GDM1 (cell line): ENCODE measurements around the gene SLC9C1.

ENCODE experiments used
- DNase-seq: peaks from one replicate; lab custom pipeline; 2025; lab: John Stamatoyannopoulos, UW

The SLC9C1 gene

DNA sequence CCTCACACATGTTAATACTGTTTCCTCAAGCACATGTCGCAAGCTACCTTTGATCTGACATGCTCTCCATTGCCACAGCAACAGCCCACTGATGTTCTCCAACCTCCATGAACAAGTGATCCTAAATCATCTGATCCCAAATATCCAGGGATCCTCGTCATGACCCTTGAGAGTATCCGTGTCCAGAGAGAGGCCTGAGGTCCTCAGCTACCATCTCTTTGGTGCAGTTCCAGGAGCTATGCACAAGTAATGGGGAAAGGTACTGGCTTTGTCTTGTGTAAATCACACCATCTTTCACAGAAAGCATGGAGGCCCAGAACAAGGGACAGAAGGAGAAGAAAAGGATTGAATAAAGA, 163.4 kb downstream of the SLC9C1 start:
- no peak for DNase-seq

DNA sequence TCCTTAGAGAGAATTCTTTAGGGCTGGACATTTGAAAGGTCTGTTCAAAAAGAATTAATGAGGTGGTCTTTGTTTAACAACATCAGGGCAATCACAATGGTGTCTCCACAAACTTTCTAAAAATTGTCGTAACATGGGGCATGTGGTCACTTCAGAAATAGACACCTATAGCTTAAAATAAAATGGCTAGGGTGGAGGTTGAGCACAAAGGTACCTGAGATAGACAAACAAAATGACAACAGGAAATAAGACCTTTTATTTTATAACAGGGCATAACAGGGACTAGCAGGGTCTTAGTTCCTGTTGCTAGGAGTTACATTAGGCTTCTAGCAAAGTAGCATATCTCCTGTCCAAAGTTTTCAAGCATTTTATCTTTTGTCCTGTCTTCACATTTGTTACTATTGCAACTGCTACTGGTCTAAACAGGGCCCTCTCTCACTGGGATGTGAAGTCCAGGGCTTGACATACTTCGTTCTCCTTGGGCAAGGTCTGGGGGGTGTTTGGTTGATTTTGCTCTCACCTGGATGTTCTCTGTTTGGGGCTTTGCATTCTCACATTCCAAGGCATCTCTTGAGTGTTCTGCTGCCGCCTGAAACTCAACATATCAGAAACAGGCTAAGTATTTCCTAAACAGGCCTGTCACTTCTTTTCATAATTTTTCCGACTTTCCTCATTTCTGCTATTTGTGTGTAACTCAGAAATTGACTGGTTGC, 163.9 kb downstream of the SLC9C1 start:
- no peak for DNase-seq

DNA sequence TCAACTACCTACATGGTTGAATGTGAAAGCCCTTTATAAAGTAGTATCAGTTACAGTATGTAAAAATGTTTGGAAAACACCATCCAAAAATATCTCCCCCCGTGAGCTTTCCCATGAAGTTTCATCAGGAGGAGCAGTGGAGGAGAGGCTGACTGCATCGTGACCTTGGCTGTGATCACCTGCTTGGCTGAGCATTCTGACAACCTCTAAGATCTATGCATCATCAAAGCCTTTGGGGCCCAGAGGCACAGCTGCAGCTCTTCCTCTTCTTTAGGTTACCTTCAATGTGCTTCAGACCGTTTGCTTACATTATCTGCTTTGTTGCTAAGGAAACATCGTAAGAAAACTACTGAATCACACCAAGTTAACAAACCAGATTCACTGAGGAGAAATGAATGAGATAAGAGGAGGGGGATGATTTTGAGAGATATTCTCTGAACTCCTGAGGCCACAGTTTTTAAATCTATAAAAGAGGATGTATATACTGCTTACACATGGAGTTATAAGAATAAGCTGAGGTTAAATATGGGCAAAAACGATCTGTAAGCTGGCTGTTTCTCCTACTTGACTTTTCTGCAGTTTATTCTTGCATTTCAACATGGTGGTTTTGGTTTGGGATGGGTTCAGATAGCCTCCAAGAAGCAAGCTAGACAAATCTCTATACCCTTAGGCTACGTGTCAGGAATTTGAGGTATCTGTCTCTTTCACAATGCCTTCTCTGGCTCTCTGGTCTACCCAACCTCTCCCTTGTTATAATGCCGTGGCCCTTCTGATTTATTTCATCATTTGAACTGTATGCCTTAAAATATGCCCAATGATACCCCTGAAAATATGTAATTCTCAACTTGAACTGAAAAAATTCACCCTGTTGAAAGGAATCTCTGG, 164.9 kb downstream of the SLC9C1 start:
- no peak for DNase-seq

DNA sequence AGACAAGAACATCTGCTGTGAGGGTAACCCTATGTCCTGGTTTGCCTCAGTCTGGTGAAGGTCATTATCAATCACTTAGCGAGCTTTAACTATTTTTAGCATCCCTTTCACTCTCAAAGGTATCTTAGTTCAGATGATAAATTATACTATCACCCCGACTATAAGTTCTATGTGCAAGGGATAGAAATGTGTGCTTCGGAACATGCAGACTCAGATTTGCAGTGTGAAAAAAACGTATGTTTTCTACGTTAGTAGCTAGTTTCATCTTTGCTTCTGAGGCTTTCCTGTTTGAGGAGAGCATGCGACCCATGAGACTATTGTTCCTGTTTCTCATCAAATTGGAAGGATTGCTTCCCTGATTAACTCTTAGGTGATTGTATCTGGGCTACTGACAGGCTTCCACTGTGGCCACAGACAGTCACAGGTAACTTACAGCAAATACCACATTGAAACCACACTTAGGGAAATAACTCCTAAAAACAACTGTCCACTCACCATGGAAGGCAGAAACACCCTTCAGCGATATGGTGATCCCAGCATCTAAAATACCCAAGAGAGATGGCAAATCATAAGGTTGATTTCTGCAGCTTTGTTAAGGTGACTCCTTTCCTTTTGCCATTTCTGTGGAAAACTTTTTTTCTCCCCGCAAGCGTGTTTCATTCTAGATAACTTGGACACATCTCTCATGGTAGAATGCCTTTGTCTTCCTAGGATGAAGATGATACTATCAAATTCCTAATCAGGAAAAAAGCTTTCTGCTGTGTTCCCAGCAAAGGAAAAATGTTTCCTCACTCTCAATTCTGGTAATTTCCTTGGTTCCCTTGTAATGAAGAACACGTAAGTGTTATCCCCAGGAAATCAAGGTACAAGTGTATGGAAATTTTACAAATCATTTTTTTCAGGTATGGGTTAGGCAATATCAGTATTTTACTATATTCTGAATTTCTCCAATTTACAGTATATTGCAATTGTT, 166.2 kb downstream of the SLC9C1 start:
- no peak for DNase-seq

DNA sequence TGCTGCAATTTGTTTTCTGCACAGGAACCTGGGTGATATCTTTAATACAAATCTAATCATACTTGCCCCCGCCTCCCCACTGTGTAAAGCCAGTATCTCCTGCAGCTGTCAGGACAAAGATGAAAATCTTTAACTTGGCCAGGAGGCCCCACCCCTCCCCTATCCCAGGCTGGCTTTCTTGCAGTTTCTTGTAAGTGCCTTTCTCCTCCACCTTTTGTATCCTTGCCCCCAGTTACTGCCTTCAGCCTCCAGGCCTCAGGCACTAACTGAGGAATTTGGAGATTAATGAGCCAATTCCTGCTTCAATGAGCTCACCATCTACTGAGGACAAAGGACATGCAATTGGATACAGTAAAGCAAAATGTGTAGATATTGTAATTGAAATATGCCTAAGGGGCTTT, 167.5 kb downstream of the SLC9C1 start:
- DNase-seq = no peak

DNA sequence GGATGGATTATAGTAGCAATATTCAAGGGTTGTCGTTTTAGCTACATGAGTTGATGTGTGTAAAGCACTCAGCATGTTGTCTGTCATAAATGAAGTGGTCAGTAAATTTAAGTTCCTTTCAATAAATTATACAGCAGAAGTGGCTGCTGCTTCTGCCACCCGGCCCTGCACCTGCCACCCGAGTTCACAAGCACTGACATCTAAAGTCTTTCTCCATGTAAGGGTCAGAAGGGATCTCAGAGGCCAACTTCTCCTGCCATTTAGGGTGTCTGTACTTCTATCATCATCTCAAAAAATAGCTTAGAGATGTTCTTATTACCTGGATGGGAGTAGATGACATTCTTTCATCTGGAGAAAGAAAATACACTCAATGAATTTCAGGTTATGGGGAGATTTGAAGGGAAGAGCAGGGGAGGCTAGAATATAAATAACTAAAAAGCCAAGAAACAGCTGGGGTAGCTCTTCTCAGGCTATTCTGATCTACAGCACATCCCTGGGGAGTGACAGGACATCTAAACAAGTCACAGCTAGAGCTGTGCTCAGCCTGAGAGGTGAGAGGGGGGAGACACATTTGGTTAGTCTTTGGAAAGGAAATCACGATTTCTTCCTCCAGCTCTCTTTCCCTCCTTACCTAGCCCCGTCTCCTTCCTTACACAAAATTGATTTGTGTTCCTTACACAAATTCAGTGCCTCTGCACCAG, 169.0 kb downstream of the SLC9C1 start:
- no peak for DNase-seq

DNA sequence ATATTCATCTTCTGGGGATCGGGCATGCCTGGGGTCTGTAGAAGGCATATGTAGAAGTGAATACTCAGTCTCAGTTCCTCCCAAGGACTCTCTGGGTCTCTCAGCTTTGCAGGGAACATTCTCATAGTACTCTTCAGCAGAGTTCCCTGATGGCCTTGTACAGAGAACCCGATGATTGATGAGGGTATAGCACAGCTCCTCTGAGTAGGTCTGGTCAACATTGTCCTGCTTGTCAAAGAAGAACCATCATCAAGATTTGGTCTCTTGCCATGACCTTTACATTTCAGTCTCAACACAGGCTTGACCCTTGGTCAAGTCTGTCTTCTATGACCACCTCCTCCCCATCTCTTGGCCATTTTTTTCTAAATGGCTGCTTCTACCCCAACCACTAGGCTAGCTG, 170.5 kb downstream of the SLC9C1 start:
- no peak for DNase-seq

DNA sequence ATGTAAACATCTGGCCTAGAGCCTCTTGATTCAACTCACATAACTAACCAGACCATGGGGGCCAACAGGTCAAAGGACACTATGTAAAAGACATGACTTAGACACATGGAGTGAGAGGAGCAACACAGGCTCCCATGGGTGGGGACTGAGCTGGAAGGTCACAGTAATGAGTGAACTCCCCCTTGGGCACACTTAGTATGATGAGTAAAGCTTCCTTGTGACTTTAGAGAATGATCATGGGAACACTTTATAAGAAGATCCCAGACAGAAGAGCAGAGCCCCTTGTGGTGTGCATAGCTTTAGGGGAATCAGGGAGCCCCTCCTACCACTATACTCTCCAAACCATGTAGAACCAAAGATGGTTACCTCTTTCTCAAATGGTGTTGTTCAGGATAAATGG, 171.1 kb downstream of the SLC9C1 start:
- no peak for DNase-seq

DNA sequence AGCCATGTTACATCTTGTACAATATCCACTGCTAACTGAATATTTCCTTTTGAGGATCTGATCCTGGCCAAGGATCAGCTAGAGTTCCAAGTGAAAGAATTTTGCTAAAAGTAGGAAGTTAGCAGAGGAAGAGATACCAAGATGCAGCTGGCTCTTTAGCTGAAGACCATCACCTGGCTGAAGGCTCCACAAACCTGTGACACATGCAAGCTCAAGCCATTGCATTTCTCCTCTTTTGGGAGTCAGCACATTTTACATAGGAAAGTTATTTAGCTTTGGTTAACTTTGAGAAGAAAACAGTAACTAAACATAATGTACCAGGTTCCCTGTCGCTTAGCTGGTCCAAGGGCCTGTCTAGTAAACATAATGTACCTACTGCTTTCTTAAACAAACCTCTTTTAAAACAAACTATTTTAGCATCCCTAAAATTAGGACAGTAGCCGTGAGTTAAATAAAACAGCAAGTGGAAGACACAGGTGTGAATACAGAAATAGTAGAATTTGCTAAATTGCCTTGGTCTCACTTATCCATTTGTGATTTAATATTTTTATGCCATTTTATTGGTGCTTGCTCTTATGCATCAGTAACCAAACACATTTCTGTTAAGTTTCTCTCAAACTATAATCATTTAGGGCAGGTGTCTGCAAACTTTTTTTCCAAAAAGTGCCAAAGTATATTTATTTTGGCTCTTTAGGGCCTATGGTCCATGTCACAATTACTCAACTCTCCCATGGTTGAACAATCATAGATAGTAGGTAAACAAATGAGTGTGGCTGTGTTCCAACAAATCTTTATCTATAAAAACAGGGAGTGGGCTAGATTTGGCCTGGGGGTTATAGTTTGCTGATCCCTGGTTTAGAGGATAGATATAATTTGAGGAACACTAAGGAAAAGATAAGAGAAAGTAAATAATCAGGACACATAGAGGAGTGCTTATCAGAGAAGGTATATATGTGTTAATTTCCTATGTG, 172.2 kb downstream of the SLC9C1 start:
- DNase-seq = no peak

DNA sequence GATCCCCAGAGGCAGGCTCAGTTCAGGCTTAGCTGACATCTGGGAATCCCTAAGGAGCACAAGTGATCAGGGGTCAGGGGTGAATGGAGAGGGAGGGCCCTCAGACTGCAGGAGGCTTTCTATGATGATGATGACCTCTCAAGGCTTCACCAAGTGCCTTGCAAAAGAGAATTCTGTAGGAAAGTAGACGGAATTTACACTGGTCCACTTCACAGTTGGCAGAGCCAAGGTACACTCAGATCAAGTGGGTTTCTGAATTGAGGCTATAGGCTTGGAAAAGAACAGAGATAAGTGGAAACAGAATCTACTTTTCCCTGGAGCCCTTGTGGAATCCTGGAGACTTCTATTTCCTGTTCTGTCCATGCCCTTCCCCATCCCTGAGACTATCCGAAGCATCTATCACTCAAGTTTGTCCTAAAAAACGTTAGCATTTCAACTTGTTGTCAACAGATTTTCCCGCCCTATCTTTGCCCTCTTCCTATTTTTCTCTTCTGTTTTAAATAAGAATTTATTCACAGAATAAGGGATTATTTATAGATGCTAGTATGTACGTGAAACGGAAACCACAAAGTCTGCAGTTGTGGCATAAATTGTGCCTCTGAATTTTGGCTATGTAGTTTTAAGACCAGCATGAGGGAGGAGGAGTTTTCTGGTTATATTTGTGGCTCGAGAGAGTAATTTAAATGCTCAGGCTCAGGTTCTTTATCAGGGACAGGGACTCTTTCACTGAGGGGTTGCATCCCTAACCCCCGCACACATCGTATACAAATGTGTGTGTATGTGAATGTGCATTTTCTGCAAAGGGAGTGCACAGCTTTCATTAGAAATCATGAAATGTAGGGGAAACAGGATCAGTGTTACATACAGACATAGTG, 173.8 kb downstream of the SLC9C1 start:
- DNase-seq = peak; percentile 34

DNA sequence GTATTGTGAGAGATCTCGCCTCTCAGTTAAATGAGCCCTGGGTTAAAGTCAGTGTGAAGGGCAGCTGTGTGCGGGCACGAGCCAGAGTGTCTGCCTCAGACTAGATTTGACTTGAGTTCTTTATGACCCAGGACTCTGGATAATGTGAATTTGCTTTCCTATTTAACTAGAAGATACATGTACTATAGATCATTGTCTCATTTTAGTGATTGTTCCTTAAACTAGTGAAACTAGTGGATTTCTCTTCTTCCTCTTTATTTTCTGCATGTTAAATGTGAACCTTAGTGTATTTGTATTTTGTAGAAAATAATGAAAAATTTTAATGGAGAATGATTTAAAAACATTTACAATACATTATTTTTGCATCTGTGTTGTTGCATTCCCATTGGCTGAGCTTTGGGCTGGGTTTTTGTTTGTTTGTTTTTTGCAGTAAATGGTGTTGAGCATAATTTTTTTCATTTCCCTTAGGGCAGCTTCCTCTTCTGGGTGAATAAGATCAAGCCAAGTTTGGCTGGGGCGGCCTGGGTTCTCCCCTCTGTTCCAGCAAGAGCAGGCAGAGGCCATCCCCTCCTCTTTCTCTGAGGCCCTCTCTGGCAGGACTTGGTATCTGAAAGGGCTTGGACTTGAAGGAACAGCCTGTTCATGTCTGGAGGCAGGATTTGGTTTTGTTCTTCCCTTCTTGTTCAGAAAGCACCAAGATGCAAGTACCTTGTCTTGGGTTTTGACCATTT, 176.0 kb downstream of the SLC9C1 start:
- DNase-seq = peak; percentile 22

DNA sequence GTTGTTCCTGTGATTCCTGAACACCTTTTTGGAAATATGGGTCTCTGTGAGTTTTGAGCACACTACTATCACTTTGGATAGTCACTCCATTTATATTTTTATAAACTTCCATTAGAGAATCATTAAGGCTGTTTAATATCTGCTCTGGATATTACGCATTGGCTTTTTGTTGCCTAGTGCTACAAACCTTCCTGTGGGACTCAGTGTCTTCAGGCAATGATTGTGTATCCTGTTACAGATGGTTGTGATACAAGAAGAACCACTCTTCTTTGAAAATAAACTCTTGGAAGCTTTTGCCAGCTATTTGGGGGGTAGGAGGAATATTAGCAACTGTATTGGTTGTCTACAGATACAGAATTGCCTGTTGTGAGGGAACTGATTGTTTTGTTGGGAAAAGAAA, 176.6 kb downstream of the SLC9C1 start:
- DNase-seq = no peak

DNA sequence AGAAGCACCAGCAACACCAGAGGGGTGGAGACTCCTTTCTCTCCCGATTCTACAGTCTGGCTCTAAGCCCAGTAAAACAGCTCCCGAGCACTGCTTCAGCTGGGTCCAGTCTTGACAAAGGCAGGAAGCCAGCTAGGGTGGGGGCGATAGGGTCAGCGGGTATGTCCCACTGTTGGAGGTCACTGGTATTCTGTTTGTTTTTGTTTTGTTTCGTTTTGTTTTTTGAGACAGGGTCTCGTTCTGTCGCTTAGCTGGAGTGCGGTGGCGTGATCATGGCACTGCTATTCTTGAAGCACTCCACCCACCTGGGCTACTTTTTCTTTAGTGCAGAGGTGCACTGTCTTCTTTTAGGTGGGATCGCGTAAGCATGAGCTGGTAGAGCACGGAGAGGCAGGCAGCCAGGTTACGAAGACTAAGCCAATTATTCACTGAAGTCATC, 177.2 kb downstream of the SLC9C1 start:
- no peak for DNase-seq

DNA sequence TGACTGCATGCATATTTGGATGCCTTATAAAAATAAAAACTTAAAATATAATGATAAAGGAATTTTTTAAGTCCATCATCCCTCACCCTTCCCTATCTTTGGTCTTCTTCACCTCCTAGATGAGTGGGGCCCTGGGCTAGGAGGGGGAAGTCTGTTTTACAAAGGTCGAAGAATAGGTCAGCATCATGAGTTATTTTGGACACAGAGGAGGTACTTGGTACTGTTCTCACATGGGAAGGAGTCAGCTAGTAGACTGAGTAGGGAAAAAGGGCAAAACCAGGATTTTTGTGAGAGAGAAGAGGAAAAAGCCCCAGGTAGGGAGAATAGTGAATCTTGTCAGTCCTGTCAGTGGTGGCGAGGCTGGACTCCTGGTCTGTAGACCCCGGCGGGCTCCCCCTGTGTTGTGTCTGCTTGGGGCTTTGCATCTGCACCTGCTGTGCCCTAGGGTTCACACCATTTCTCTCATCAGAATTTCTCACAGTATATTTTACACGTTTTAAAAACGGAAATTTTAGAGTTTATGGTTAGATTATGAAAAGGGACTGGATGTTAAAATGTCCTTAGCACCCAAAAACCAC, 178.1 kb downstream of the SLC9C1 start:
- DNase-seq = no peak

DNA sequence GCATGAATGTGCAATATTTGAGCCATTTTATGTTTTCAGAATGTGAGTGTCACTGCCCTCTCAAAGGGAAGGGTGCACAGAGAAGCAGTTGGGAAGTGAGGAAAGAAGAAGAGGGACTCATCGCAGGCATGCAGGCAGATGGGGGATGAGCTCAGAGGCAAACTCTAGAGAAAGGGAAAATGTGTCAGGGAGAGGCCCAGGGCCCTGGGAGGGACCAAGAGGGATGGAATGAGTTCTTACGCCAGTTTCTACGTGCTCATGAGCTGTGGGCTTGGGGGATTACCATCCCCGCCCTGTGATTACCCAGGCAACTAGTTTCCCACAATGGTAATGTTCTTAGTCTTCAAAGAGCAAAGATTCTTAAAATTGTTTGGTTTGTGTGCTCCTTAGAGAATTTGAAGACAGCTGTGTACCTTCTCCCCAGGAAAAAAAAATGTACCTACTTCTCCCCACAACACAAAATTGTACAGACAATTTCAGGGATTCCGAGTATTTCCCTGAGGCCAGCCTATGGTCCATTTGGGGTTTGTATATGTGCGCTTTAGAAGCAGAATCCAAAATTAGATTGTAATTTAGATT, 178.8 kb downstream of the SLC9C1 start:
- DNase-seq = no peak

DNA sequence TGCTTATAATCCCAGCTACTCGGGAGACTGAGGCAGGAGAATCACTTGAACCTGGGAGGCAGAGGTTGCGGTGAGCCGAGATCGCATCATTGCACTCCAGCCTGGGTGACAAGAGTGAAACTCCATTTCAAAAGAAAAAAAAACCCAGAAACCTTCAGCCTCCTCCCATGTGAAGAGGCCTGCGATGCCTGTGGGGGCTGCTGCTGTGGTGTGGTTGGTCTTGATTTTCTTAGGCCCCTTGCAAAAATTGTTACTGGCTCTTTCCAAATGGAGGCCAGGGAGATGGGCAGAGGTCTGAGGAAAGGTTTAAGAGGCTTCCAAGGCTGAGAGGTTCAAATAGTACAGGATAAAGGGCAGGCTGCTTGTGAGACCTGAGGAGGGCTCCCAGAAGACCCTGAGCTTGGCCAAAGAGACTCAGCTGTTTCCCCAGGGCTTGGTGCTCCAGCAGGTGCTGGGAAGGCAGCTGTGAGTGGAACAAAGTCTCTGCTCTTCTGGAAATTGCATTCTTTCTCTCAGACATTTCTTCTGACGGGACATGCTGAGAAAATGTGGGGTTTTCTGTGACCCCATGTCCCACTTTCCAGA, 179.3 kb downstream of the SLC9C1 start:
- no peak for DNase-seq

DNA sequence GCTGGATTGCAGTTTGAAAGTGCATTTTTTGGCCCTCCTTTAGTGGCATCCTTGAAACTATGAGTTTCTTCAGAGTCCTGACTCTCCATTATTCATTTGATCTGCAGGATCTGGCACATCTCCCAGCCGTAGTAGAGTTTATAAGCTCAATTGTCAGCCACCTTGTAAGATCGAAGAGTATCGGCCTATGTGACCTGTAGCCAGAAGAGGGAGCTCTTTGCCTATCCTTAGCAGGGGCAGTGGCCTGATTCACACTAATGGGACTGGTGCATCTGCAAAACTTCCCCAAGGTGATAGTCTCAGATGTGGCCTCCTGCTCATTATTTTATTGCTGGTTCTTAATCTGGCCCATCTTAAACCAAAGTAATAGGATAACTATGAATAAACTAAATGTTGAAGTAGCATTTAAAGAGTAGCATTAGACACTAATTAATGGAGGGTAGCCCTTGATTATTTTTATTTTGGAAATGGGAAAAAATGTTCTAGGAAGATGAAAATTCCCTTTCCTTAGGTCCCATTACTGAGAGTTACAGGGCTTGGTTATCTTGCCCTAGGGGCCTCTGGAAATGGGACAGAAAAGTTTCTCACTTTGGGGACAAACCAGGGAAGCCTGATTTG, 182.1 kb downstream of the SLC9C1 start:
- peak; percentile 45 for DNase-seq
